HG03196 (cell line): ENCODE results near the gene TTC34.

Experiments used
- ATAC-seq: cut with Tn5 transposase; IDR thresholded peaks from one replicate; pipeline ENCODE4 v1.9.1; 2021; ENCODE audit not compliant: unreplicated experiment

Gene TTC34

DNA sequence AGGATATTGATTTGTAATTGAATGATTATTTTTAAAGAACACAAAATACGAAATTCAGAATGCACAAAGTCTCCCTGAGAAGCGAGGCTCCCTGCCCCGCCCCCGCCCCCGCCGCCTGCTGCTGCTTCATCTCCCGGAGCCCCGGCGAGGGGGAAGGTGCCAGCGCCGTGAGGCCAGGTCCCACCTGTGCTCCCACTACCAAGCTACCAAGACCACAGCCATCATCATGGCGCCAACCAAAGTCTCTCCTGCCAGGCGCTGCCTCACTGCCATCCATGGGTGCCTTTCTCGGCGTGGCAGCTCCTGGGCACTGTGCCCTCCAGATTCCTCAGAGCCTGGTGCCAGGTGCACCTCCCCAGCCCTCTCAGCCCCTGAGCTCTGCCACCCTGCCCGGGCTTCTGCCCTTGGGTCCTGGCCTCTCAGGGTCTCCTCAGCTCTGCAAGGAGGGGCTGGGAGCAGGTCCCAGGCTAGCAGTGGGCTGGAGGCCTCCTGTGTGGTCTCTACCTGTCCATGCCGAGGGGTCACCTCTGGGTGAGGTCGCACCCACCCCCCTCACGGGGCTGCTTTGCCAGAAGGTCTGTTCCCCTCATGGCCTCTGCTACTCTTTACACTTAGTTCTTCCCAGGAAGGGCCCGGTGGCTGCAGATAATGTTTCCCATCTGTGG, 29.4 kb upstream of the TTC34 start:
- no peak for ATAC-seq

DNA sequence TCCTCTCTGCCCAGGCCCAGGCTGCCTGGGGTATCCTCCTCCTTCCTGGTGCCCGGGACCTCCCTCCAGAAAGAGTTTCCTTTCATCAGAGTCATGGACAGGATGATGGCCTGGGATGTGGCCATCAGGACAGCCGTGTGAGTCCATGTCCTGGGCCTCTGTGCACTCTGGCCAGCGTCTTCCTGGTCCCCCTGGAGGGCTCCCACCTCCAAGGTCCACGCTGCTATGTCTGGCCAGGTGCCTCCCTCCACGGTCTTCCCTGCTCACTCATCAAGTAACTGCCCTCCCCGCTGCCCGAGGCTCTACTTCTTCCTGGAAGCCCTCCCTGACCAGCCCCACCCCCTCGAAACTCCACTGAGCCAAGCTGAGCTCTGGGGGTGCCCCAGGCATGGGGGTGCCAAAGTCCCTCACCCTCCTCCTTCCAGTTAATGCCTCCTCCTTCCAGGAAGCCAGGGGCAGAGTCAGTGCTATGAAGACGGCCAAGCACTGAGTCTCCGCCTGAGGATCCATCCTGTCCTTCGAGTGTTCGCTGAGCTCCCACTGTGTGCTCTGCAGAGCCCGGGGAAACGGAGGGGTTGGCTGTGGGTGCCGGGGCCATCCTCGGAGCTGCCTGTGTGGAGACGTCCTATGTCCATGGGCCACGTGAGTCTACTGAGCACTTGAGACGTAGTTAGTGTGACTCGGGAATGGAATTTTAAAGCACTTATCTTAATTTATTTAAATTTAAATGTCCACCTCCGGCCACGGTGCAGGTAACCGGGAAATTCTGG, 28.5 kb upstream of the TTC34 start:
- no peak for ATAC-seq

DNA sequence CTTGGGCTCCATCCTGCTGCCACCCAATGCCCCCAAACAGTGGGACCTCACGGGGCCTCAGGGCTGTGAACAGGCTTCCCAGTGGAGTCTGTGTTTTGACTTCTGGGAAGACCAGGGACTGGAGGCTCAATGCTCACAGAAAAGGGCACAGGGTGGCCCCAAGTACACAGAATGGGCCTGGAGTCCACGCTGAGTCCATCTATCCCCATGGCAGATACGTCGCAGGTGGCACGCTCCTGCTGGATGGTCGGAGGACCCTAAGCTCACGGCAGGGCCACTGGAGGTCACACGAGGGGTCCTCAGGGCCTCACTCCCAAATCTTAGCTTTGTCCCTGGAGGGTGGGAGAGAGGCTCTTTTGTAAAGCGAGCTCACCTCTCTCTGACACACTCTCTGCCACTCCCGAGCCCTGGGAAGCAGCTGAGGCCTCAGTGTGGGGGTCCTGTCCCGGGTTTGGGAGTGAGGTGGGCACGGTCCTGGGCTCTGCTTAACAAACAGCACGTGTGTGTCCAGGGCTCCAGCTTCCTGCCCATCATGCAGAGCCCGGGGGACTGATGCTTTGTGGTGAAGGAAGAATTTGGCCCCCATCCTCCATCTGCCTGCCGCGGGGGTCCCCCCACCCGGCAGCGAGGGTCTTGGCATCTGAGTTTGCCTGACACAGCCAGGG, 27.2 kb upstream of the TTC34 start:
- no peak for ATAC-seq

DNA sequence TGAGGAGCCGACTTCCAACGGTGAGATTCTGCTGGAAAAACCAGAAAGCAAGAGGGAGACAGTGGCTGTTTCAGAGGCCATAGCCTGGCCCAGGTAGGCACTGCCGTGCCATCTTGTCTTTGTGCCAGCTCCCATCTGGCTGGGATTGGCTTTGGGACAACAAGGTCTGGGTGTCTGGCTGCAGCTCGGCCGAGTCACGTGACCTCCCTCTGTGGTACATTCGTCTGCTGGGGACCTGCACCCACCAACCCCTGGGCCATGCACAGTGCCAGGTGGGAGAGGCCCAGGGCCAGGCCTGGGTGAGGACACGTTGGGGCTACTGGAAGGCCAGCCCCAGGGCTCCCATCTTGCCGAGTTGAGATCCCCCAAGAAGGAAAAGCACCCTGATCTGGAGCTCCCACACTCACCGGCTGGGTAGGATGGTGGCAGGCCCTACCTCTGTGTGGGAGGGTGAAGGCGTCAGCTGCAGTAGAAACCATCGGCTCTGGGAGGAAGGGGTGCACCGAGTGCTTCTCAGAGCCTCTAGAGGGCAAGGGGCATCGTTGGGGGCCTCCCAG, 25.3 kb upstream of the TTC34 start:
- ATAC-seq, result no peak

DNA sequence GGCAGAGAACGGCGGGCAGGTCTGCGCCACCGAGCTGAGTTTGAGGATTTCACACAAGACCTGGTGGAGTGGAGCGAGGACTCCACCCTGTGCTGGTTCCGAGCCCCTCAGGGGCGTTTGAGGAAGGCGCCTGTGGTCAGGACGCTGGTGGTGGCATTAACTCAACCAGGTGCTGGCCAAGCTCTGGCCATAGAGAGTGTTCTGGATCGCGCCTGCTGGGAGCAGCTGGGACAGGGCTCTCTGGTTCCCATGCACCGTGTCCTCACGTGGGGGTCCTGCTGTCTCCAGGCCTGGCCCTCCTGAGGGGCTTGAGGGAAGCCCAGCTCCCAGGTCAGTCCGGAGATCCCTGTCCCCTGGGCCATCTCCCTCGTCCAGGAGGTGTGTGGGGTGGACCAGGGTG, 24.8 kb upstream of the TTC34 start:
- no peak for ATAC-seq

DNA sequence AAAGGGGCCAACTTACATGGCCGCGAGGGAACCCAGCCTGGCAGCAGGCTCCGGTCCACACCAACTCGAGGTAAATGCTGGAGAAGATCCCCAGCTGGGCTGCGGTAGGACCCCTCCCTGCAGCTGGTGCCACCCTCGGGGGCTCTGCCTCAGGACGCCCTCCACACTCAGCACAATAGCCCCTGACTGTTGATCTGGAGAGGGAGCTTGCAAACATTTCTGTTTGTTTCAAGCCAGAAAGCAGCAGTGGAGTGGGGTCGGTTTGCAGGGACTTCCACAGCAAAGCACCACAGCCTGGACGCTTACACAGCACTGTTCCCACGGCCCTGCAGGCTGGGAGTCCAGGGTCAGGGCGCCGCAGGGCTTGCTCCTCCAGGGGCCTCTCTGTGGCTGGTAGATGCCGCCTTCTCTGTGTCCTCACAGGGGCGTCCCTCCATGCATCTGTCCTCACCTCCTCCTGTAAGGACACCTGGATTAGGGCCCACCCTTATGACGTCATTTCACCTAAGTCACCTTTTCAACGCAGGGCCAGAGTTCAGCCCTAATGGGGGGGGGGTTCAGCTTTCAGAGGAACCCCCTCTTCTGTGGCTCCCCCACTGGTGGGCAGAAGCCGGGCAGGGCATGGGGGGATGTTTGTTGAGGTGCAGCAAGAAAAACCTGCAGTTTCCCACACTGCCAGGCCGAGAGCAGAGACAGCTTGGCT, 24.1 kb upstream of the TTC34 start:
- no peak for ATAC-seq

DNA sequence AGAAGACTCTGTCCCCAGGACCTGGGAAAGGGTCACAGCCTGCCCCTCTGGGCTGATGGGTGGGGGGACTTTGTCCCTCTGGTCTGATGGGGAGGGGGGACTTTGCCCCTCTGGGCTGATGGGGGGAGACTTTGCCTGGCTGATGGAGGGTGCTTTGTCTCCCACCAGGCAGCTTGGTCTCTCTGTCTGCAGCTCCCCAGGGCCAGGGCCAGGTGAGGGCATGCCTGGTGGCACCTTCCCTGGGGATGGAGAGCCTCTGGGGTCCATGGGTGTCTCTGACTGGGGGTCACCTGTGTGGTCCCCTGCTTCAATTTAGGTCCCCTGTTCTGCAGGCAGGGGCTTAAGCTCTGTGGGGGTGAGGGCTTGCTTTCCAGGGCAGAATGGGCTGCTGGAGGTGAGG, 23.5 kb upstream of the TTC34 start:
- ATAC-seq, result no peak

DNA sequence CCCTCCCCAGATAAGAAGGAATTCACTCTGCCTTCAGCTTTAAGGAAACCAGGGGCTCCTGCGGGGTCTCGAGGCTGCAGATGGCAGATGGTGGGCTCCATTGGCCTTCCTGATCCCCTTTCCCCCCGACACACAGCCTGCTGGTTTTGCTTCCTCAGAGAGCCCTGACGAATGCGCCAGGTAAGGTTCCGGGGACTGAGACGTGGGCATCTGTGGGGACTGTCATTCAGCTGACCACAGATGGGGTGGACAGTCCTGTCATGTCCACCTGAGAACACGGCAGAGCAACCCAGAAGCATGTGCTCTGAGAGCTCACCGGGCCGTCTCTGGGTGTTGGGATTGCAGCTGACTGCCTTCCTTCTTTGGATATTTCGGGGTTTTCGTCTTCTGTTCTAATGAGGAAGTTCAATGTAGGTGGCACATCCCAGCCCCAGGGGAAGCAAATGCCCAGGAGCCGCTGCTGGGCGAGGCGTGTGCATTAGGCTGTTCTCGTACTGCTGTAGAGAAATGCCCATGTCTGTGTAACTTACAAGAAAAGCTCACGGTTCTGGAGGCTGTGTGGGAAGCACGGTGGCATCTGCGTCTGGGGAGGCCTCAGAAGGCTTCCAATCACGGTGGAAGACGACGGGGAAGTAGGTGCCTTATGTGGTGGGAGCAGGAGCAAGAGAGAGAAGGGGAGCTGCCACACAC, 22.6 kb upstream of the TTC34 start:
- ATAC-seq, result no peak

DNA sequence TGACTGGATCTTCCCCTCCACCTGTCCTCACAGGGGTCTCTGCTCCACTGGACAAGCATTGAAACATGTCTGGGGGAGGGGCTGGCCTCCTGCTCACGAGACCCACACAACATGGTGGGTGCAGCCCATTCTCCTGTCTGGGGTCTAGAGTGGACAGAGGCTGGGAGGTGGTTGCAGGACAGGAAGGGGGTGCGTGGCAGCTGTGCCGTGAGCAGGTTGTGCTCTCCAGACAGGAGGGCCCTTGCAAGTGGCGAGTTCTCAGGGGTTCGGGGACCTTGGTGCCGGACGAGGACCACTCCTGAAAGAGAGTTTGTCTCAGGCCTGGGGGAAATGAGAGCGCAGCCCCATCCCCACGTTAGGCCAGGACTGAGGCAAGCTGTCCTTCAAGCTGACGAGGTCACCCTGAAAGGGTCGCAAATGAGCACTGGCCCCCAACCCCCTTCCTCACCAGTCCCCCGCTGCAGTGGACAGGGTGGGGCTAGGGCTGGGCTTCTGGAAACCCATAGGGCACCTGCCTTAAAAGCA, 21.2 kb upstream of the TTC34 start:
- no peak for ATAC-seq

DNA sequence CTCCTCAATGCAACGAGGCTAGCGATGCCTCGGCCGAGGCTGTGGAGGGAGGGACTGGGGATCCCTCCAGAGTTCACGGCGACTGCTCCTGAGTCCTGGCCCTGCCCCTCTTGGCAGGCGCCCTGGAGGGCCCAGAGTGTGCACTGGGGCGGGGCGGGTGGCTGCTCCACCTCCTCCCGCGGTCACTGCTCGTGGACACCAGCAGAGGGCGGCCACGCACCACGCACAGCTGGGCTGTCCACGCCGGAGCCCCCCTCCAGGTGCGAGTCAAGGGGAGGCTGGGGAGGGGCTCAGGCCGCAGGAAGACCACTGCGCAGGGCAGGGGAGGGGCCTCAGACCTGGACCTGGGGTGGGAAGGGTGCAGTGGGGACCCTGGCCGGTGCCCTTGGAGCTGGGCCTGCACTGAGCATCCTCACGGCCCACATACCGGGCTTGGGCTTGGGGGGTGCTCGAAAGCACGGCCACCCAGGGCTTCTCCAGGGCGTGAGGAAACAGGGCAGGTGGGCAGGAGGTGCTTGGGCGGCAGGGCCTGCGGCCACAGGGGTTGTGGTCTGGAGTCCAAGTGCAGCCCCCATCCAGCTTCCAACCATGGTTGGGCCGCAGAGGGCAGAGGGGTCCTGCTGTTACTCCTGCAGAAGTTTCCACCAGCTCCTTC, 20.6 kb upstream of the TTC34 start:
- ATAC-seq, result no peak

DNA sequence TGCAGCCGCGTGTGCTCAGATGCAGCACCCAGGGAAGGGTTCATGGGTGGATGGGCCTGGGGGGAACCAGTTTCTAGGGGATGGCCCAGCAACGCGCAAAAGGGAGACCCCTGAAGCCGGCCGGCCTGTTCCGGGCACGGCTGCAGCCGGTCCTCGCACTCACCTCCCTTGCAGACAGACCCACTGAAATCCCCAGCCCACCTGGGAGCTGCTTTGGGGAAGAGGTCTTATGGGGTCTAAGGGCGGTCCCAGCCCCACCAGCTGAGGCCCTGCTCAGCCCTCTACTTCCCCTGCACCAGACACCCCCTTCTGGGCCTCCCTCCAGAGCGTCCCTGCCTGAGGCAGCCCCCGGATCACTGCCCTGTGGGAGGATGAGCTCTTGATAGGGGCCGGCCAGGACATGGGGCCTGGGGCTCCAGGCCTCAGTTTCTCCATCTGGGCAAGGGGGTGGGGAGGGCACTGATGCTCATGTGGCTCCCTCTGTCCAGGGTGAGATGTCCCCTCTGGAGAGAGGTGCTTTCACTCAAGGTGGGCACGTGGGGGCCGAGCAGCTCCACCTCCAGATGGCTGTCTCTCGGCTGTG, 20.0 kb upstream of the TTC34 start:
- ATAC-seq, result no peak

DNA sequence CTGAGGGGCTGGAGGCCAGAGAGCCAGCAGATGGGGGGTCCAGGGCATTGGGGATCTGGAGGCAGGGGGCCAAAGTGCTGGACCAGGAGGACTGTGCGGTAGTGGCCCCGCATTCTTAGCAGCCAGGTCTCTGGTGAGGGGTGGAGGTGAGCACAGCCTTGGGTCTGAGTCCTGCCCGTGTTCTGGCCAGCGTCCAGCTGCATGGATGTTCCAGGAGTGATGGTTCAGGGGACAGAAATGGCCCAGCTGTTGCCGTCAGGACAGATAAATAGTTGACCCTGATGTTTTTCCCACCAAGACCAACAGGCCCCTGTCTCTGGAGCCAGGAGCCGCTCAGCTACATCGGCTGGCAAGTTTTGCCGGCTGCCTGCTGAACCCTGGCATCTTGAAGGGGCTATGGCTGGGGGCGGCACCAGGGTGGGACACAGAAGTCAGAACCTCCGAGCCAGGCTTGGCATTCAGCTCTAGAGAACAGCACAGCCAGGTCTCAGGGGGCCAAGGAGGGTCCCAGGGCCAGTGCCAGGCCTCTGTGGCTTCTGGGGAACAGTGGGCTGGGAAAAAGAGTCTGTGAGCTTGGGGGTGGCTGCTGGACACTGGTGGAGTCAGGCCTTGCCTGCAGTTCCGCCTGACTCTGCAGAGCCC, 19.4 kb upstream of the TTC34 start:
- no peak for ATAC-seq

DNA sequence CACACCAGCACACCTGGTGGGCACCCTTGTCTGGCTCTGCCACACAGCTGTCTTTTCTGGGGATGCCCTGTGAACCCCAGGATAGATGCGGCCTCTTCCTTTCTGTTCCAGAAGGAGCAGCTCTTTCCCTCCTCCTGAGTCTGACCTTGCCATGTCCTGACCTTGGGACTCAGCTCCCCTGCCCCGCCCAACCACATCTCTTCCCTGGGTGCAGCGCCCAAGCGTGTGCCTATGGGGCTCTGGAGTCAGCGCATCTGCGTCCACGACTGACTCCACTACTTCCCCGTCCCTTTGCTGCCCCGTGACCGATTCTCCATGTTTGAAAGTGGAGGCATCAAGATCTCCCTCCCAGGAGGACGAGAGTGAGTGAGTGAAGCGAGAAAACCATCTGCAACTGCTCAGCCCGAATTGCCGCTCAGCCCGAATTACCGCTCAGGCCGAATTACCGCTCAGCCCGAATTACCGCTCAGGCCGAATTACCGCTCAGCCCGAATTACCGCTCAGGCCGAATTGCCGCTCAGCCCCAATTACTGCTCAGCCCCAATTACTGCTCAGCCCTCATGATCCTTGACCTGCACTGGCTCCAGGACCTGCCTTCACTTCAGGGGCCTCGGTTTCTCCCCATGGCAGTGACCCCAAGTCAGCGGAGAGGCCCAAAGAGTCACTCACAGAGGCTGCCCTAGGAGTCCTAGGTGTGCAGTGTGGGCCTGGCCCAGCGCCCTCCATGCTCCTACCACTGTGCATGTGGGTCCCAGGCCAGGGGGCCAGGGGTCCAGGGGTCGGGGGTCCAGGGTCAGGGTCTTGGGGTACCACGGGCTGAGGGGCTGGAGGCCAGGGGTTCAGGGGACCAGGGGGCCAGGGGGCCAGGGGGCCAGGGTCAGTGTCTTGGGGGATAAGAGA, 18.6 kb upstream of the TTC34 start:
- no peak for ATAC-seq

DNA sequence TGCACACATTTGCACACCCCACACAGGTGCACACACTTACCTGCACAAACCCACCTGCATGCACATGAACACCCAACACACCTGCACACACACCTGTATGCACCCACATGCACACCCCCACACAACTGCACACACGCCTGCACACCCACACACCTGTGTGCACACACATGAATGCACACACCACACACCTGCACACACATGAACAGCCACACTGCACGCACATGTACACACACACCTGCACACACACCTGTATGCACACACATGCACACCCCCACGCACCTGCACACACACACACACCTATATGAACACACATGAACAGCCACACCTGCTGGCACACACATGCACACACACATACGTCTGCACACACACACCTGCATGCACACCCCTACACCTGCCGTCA, 17.9 kb upstream of the TTC34 start:
- no peak for ATAC-seq

DNA sequence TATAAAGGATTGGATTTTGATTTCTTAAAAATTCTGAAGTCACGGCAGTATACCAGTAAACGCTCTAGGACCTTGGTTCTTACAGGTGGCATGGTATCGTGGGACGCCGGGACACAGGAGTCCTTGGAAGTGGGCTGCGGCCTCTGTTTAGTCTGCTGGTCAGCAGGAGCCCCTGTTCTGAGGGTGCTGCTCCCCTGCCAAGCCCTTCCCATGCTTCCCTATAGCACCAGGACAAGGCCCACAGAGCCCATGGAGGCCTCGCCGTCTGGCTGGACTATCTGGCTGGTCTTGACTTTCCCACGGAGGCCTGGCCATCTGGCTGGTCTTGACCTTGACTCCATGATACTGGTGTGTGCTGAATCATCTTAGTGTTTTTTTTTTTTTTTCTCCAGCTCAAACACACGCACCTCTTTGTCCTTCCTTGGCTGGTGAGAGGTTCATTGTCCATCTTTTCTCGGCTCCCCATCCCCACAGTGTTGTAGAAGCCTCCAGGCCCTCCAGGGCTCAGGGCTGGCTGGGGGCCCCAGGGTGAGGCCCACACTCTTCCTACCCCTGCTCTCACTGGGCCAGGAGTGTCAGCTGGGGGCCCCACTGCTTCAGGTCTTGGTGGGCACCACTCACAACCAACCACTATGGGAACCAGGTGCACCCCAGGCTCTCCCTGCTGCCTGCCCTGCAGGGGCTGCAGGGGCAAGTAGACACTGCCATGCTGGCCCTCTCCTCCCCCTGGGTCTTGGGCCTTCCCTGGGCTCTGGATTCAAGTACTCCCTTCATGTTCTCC, 16.5 kb upstream of the TTC34 start:
- no peak for ATAC-seq

DNA sequence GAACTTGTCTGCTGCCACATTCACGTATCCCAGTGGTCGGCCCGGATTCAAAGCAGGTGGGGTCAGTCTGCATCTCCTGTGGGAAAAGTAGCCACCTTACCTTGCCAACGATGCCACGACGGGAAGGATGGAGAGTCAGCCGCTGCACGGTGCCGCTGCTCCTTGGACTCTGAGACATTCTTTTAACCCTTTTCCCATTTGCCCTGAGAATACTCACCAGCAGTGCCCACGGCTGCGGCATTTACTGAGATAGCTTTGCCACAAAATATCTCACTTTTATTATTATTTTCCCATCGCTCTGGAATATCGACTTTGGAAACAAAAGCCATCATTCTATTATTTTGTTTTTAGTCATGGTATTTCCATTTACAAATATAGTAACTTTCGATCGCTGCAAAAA, 15.3 kb upstream of the TTC34 start:
- no peak for ATAC-seq

DNA sequence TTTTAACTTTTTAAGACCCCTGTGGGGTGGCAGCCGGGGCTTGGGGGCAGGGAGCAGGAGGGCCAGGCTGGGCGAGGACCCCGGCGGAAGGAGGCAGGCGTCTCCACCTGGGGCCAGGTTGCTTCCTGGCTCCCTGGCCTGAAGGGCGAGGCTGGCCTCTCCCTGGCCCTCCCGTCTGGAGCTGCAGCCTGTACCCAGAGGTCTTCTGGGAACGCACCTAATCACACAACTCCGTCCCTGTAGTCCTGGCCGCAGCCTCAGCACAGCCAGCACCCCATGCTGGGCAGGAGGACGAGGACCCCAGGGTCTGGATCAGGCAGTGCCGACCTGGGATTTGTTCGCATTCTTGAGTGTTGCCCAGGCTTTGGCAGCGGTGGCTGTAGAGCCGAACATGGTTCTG, 14.1 kb upstream of the TTC34 start:
- no peak for ATAC-seq
